GM04504 (cell line): ENCODE measurements around the gene TUBGCP2.

Source experiments
- DNase-seq: peaks from one replicate; pipeline ENCODE4 v3.0.0-alpha.2; 2012; ENCODE audit warnings: low read depth

TUBGCP2 gene

GRCh38 chr10:133343558-133343957 is 34.9 kb upstream of the TUBGCP2 start:
- DNase-seq, result no peak

GRCh38 chr10:133342942-133343341 is 34.3 kb upstream of the TUBGCP2 start:
- no peak for DNase-seq

GRCh38 chr10:133341983-133342382 is 33.3 kb upstream of the TUBGCP2 start:
- no peak for DNase-seq

GRCh38 chr10:133339708-133340380 is 31.2 kb upstream of the TUBGCP2 start:
- DNase-seq, result no peak

GRCh38 chr10:133338080-133339071 is 29.7 kb upstream of the TUBGCP2 start:
- no peak for DNase-seq

- DNase-seq, result no peak
Observed at GRCh38 chr10:133337370-133337725, 28.7 kb upstream of the TUBGCP2 start.

- no peak for DNase-seq
Observed at GRCh38 chr10:133336577-133337369, 28.1 kb upstream of the TUBGCP2 start, which contains the start of gene CALY. Gene CALY (minus strand): TSS chr10:133336896. CDS start chr10:133328989, 7,907 bp downstream.

GRCh38 chr10:133336118-133336576 is 27.5 kb upstream of the TUBGCP2 start:
- no peak for DNase-seq

DNA sequence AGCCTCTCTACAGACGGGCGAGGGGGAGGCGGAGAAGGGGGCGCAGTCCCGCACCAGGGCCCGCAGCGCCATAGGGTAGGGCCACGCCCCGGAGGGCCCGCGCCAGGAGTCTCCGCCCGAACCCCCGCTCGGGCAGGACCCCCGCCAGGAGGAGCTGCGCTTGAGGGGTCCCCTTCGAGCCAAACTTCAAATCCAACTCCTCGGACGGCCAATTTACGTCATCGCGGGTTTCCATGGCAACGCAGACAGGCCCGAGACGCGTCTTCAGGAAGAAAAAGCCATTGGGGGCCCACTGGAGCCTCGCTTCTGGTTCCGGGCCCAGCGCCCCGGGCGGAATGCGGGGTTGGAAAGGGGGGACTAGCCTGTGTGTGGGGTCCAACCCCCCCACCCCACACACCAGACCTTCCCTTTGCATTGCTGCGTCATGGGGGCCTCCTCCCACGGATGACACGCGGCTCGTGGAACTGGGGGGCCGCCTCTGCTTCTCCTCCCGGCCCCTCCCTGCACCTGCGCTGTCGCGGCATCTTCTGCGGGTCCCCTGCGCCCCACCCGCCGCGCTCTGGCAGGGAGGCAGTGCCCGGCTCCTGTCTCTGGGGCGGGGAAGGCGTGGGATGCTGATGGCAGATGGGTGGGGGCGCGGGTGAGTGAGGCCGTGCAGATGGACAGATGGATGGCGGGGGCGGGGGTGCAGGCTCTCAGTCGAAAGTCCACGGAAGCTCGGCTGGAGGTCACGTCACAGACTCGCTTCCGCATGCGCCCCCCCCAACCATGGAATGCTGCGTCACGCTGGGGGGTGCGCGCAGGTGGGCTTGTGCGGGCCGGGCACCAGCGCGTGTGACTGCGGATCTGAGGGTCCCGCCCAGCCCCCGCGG is 26.8 kb upstream of the TUBGCP2 start:
- DNase-seq, result no peak

- no peak for DNase-seq
Observed at GRCh38 chr10:133334503-133335245, 26.0 kb upstream of the TUBGCP2 start.

- DNase-seq, result no peak
Observed at GRCh38 chr10:133332936-133333699, 24.4 kb upstream of the TUBGCP2 start.

- DNase-seq, result peak; percentile 53
Observed at GRCh38 chr10:133329491-133330202, 21.0 kb upstream of the TUBGCP2 start.

GRCh38 chr10:133328358-133329343 is 20.0 kb upstream of the TUBGCP2 start:
- no peak for DNase-seq

DNA sequence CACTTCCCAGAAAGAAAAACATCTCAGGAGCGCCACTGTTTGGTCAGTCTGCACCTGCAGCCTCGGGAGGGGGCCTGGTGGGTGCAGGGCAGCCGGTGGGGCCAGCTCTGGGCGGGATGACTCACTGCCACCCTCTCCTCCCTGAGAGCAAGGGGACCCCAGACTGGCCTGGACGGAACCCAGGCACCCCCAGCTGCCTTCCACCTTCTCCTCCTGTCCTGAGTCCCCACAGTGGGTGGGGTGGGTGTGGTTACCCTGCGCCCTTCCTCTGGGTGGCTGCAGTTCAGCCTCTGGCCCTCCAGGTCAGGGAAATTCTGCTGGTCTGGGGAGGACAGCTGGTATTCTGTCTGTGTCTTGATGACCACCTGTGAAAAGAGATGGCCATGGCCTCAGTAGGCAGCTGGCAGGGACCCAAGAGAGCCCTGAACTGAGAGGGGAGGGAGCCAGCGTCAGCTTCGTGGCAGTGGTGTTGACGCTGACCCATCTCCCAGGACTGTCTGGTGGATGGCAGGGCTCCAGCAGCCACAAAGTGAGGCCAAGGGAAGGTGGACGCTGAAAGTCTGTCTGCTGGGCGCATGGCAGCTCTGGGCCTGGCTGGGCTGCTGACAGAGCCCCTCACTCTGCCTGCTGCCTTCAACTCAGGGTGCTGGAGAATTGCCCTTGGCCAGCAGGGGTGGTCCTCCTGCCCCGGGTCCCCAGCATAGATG is 19.1 kb upstream of the TUBGCP2 start:
- DNase-seq, result no peak

DNA sequence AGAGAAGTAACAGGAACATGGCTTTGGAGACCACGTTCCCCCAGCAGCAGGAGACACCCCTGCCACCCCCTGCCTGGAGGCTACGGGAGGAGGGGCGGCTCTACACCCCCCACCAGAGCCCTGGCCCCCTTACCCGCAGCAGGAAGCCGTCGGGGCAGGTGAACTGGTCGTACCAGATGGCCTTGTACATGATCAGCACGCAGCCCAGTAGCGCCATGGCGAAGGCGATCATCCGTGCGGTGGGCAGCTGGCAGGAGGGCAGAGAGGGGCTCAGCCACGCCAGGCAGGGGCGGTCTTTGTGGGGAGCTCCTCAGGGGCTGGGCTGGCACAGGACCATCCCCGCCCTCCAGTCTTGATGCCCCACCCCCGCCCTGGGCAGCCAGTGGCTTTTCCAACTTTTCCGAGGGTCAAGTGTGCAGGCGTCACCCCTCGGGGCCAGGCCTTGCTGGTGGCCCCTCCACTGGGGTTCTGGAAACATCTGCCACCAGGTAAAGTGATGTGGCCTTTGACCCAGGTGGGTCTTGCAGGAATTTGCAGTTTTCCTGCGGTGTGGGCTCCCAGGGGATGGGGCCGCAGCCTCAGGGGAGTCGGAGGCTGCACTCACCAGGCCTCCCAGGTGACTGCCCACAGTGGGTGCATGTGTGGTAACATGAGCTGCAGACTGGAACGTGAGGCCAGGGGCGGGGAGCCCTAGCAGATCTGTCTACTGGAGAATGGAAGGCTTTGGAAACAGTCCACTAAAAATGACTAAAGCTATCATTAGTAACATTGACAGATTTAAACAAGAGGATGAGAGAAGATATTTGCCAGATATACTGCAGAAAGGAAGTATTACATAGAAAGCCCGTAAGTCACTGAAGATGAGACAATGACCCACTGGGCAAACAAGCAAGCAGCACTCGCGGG is 18.3 kb upstream of the TUBGCP2 start:
- no peak for DNase-seq

DNA sequence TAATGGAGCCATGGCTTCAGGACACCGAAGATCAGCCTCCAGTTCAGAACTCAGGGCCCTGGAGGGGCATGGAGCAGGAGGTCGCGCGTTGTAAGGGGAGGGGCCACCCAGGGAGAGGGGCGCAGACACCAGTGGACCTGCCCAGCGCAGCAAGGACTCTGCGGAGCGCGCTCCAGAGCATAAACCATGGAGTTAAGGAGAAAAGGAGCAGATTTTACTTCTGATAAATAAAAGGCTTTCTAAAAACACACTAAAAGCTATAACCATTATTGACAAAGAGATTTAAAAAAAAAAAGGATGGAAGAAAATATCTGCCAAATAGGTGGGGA is 17.5 kb upstream of the TUBGCP2 start:
- no peak for DNase-seq
